Adrenal gland (tissue), 5 donors: Measurements from ENCODE around the gene ANKRD34A.
A peak's percentile ranks its signal among the peaks of the same experiment; 100 is the strongest.

Source experiments
- POLR2A ChIP-seq, 2 donors: fragments of 450-650 bp; IDR thresholded peaks; one replicate each; pipeline ENCODE4 v1.6.1; 2017; ENCODE audit warnings: antibody characterized with exemption in 2 of 2, mild to moderate bottlenecking in 2 of 2, moderate library complexity in 1 of 2
- TF ChIP-seq, protein P1 (sequence below), 6 experiments: fragments of 450-650 bp in 4 of 6; fragments of 200-600 bp in 2 of 6; sonication (generic) in 1 of 6; IDR thresholded peaks; 1 replicate in 5 of 6; 2 replicates in 1 of 6; pipeline versions ENCODE4 v1.5.1 to v1.8.0; 2016 to 2021; ENCODE audit warnings: antibody characterized with exemption in 6 of 6, mild to moderate bottlenecking in 2 of 6, moderate library complexity in 1 of 6
- donor health status: DM: no; HTN: no; CAD: no.

DNA sequence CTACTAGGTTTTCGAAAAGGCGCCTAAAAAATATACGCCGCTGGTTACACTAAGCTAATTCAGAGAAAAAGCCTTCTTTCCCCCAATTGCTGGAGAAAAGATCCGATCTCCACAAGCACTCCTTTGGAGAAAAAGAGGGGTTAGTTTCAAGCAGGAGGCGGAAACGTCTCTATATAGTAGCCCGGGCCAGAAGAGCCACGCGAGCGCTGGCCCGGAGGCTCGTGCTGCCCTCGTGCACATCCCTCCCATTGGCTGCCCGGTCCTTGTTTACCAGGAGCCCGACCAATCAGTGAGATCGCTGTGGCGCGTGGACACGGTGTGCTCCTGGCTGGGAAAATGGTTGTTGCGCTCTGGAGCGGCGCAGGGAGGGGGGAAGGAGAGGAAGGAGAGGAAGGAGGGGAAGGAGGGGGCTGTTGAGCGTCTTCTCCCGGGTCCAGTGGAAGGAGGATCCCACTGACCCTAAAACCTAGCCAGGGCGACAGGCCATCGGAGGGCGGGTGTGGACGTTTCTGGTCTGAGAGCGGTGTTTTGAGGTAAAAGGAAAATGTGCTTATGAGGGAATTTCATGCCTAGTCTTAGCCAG, 32.1 kb upstream of the ANKRD34A start, which contains the start of gene TXNIP:
- peak; percentile 98 to 99 for TF ChIP-seq POLR2A (IDR thresholded peaks at IDR 0.05)
- TF ChIP-seq, protein P1, sequence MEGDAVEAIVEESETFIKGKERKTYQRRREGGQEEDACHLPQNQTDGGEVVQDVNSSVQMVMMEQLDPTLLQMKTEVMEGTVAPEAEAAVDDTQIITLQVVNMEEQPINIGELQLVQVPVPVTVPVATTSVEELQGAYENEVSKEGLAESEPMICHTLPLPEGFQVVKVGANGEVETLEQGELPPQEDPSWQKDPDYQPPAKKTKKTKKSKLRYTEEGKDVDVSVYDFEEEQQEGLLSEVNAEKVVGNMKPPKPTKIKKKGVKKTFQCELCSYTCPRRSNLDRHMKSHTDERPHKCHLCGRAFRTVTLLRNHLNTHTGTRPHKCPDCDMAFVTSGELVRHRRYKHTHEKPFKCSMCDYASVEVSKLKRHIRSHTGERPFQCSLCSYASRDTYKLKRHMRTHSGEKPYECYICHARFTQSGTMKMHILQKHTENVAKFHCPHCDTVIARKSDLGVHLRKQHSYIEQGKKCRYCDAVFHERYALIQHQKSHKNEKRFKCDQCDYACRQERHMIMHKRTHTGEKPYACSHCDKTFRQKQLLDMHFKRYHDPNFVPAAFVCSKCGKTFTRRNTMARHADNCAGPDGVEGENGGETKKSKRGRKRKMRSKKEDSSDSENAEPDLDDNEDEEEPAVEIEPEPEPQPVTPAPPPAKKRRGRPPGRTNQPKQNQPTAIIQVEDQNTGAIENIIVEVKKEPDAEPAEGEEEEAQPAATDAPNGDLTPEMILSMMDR (IDR thresholded peaks at IDR 0.05), result no peak
